DOHH2 (cell line): ENCODE results near the gene NAPG.

Experiments used
- H3F3A ChIP-seq: fragments of 200-600 bp; sonication (generic), shearing (Covaris generic); 2 replicates; pipeline ENCODE4 v1.6.0; 2016; ENCODE audit warnings: antibody characterized with exemption, mild to moderate bottlenecking; ENCODE audit not compliant: control insufficient read depth, insufficient read depth
- H3K27ac ChIP-seq: fragments of 200-600 bp; sonication (generic); 2 replicates; pipeline ENCODE4 v1.5.1; 2014; ENCODE audit warnings: low read depth, mild to moderate bottlenecking, low read length, moderate library complexity
- H3K27me3 ChIP-seq: fragments of 200-600 bp; sonication (generic); 2 replicates; pipeline ENCODE4 v1.6.1; 2014; ENCODE audit warnings: mild to moderate bottlenecking, low read length, mixed read lengths; ENCODE audit not compliant: control insufficient read depth
- H3K36me3 ChIP-seq: fragments of 200-600 bp; sonication (generic); 2 replicates; pipeline ENCODE4 v1.6.1; 2014; ENCODE audit warnings: mild to moderate bottlenecking, low read length, moderate library complexity, mixed read lengths; ENCODE audit not compliant: control insufficient read depth
- H3K4me1 ChIP-seq: fragments of 200-600 bp; sonication (generic); 2 replicates; pipeline ENCODE4 v1.6.1; 2014; ENCODE audit warnings: mild to moderate bottlenecking, low read length, mixed read lengths; ENCODE audit not compliant: control insufficient read depth
- H3K4me2 ChIP-seq: fragments of 200-600 bp; sonication (generic); 2 replicates; pipeline ENCODE4 v1.6.0; 2014; ENCODE audit warnings: mild to moderate bottlenecking, low read length, moderate library complexity
- H3K4me3 ChIP-seq: fragments of 200-600 bp; sonication (generic); 2 replicates; pipeline ENCODE4 v1.5.1; 2014; ENCODE audit warnings: mild to moderate bottlenecking, low read length, mixed read lengths
- H3K79me2 ChIP-seq: fragments of 200-600 bp; sonication (generic); 2 replicates; pipeline ENCODE4 v1.6.1; 2014; ENCODE audit warnings: mild to moderate bottlenecking, low read length, mixed read lengths; ENCODE audit not compliant: control insufficient read depth
- H3K9me2 ChIP-seq: fragments of 200-600 bp; sonication (generic); replicated peaks from 2 replicates; pipeline ENCODE4 v1.6.1; 2014; ENCODE audit warnings: mild to moderate bottlenecking, low read length, mixed read lengths; ENCODE audit not compliant: control insufficient read depth
- H3K9me3 ChIP-seq: fragments of 200-600 bp; sonication (generic); 2 replicates; pipeline ENCODE4 v1.6.1; 2014; ENCODE audit warnings: antibody characterized with exemption, low read length, mixed read lengths; ENCODE audit not compliant: control insufficient read depth, insufficient read depth
- H4K20me1 ChIP-seq: fragments of 200-600 bp; sonication (generic); 2 replicates; pipeline ENCODE4 v1.6.0; 2014; ENCODE audit warnings: low read depth, mild to moderate bottlenecking, antibody characterized with exemption, low read length, moderate library complexity; ENCODE audit not compliant: control insufficient read depth, insufficient read depth
- CTCF ChIP-seq: fragments of 200-600 bp; sonication (generic); IDR thresholded peaks from one replicate; pipeline ENCODE4 v1.5.1; 2014; ENCODE audit warnings: antibody characterized with exemption, mild to moderate bottlenecking, low read depth, low read length; ENCODE audit not compliant: poor library complexity, severe bottlenecking
- EZH2phosphoT487 ChIP-seq: fragments of 200-600 bp; sonication (generic); IDR thresholded peaks from 2 replicates; pipeline ENCODE4 v1.6.1; 2017; ENCODE audit warnings: borderline replicate concordance, mild to moderate bottlenecking, antibody characterized with exemption, low read length, moderate library complexity, mixed read lengths

Gene NAPG

DNA sequence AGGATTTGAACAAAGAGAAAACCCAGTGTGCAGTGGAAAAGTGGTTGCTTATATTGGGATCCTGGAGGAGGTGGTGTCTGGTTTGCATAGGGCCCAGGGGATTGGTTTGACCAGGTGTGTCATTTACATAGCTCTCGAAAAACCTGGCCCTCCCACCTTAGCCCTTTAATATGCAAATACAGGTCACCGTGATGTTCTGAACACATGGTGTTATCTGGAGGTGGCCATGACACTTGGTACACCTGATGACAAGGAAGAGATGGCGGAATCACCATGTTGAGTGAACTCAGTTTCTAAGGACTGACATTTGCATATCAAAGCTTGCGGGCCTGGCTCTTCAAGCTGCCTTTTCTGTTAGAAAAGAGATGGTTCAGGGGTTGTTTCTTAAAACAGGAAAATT lies 2.3 kb upstream of the NAPG start:
- H3K9me3 ChIP-seq, result no peaks in the 10 kb centered on the region

GRCh38 chr18:10524507-10525370 lies 1.1 kb upstream of the NAPG start:
- Histone ChIP-seq H3K27ac (no peak overlapping the region), H3K36me3 (peaks cover 9% of the 10 kb centered on the region), H3K9me2 (no peaks in the 10 kb centered on the region), H4K20me1 (peaks cover 20% of the 10 kb centered on the region), H3K4me3 (peak overlapping the region; percentile 100), H3K27me3 (peaks cover 3% of the 10 kb centered on the region; the same call in 1 of the 2 replicates), H3K9me3 (no peaks in the 10 kb centered on the region), H3F3A (0 out of 2 replicates have a peak, but pooled peaks cover 2% of the 10 kb centered on the region), H3K79me2 (peaks cover 39% of the 10 kb centered on the region), H3K4me2 (peak overlapping the region; percentile 88), H3K4me1 (peaks cover 36% of the 10 kb centered on the region)
- TF ChIP-seq CTCF, result no peak
- no peak for TF ChIP-seq EZH2phosphoT487

More for the DNA sequence above, 2.3 kb upstream of the NAPG start:
- Histone ChIP-seq H3K4me3 (no peak overlapping the region), H3K9me2 (no peaks in the 10 kb centered on the region), H3K4me1 (peaks cover 36% of the 10 kb centered on the region), H3F3A (0 out of 2 replicates have a peak, but pooled peaks cover 2% of the 10 kb centered on the region), H3K79me2 (peaks cover 27% of the 10 kb centered on the region), H3K4me2 (no peak overlapping the region), H3K36me3 (peaks cover 5% of the 10 kb centered on the region), H3K27ac (no peak overlapping the region), H4K20me1 (peaks cover 14% of the 10 kb centered on the region), H3K27me3 (peaks cover 11% of the 10 kb centered on the region)
- TF ChIP-seq EZH2phosphoT487 (no peak), CTCF (no peak)

GRCh38 chr18:10525371-10525691 lies 496 bp upstream of the NAPG start:
- Histone ChIP-seq H3K36me3 (peaks cover 11% of the 10 kb centered on the region), H3K27me3 (peaks cover 3% of the 10 kb centered on the region; the same call in 1 of the 2 replicates), H4K20me1 (peaks cover 25% of the 10 kb centered on the region), H3K4me2 (peak overlapping the region; percentile 88), H3K9me3 (no peaks in the 10 kb centered on the region), H3F3A (0 out of 2 replicates have a peak, but pooled peaks cover 2% of the 10 kb centered on the region), H3K27ac (no peak overlapping the region), H3K4me1 (peaks cover 32% of the 10 kb centered on the region), H3K9me2 (no peaks in the 10 kb centered on the region), H3K79me2 (peaks cover 45% of the 10 kb centered on the region), H3K4me3 (peak overlapping the region; percentile 100)
- TF ChIP-seq EZH2phosphoT487 (no peak), CTCF (no peak)
